Daoy (cell line): ENCODE results near the gene ZNF443. TPM values are rescaled to one million over a fixed set of nuclear protein-coding genes. Genes with fewer than 3 reads are reported as not detected.
A peak's percentile ranks its signal among the peaks of the same experiment; 100 is the strongest.
"Not testable (repeated sequence)": the region's sequence is repeated elsewhere in the genome, so short reads cannot be mapped to it uniquely, and the experiment has no call there.

Source experiments
- DNase-seq: peaks from one replicate; pipeline ENCODE4 v3.0.0-alpha.2; 2015; ENCODE audit warnings: low read depth
- total RNA-seq: library from RNA; depleted of rRNA; stranded (reverse); fragments of >200 nt; shearing (Covaris generic); gene quantifications from 2 replicates; pipeline ENCODE4 v1.2.3, GENCODE V29; 2014; rRNA removed

ZNF443 gene
- total RNA-seq, 1 experiment from 2014 or later = 4.5 TPM

DNA sequence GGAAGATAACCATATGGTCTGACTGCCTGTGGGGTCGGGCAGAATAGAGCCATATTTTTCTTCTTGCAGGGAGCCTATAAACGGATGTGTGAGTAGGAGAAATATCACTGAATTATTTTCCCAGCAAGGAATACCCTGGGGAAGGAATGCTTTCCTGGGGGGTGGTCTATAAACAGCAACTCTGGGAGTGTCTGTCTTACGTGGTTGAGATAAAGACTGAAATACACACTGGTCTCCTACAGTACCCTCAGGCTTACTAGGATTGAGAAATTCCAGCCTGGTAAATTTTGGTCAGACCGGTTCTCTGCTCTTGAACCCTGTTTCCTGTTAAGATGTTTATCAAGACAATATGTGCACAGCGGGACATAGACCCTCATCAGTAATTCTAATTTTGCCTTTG lies 23.5 kb downstream of the ZNF443 start:
- not testable (repeated sequence) for DNase-seq

DNA sequence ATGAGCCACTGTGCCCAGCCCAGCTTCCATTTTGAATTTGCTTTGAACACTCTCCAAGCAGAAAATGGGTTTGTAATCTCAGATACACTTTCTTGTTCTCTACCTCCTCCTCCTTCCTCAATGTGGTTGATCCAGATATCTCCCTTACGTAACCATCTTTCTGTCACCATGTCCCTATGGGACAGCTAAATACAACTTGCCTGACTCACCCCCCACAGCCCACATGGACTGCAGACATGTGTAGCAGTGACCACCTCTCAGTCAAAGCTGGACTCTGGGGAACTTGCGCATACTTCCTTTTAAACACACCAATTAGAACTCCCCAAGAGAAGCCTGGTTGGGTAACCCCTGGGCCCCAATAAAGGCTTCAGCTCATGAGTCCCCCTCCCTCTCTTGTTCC lies 28.9 kb downstream of the ZNF443 start:
- DNase-seq = no peak

DNA sequence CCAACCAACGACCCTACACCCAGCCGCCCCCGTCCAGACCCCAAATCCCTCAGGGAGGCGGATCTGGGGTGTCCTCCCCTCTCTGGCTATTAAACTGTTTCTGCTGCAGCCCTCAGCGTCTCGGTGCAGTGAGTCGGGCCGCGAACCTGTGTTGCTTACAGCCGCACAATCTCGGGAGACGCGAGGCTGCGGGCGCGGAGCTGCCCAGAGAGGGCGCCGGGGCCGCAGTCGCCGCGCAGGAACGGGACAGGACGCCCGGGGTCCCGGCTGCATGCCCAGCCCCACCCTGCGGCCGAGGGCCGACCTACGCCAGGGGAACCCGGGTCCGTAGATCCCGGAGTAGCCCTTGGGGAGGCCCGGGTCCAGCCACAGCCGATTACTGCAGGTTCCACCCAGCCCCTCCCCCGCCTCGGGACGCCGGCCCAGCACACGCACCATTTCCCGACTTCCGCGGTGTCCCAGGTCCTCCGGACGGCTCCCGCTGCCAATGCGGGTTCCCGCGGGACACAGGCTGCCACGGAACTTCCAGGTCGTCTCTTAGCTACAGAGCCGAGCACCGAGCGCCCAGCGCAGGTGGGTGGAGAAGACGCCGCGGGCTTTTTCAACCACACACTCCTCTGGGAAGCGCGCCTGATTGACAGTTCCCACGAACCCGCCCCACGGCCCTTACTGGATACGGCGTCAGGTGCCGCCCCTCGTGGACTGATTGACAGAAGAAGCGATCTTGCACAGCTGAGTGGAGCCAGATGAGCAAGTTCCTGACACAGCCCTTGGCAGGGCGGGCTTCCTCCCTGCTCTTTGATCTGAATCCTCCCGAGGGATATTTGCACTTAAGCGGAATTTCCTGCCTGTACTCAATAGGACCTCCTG lies 40.0 kb downstream of the ZNF443 start, which contains the start of gene ZNF799:
Gene ZNF799 (minus strand): TSS at position 639 of the 870 bp plus-strand sequence. CDS start 201 bp downstream, at position 438.
- DNase-seq = peak; percentile 98

DNA sequence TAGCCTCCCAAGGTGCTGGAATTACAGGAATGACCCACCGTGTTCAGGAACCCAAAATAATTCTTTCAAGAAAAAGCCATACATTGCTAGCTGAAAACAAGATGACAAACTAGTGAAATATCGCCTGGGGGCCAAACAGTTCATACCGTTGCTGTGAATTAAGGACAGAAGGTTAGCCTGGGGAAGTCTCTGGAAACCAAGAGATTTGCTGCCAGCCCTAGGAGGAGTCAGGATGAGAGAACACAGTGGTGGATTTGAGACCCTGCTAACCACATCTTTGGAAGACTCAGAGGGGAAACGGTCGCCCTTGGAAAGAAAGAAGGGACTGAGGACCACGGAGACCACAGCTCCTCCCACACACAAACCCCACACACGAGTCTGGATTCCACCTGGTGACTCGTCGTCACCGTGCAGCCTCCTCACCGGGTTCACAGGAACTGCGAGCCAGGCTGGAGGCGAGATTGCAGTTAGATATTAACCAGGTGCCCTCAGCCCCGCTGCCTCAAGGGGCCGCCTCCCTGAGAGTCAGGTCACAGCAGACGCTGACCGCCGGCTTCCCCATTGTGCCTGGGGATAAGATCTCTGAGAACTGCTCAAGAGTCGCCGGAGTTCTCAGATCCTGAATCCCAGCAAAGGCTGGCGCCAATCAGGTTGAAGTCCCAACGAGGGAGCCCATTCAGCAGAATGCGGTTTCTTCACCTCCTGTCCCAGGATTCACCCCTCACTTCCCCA lies 40.8 kb downstream of the ZNF443 start:
- DNase-seq = peak; percentile 9

DNA sequence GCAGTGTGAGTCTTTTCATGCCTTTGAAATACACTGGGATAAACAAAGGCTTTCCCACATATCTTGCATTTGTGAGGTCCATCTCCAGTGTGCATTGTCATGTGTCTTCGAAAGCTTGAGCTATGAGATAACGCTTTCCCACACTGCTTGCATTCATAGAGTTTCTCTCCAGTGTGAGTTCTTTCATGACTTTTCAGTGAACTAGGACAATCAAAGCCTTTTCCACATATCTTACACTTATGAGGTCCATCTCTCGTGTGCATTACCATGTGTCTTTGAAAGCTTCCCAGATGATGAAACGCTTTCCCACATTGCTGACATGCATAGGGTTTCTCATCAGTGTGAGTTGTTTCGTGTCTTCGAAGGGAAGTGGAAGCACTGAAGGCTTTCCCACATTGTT lies 49.7 kb downstream of the ZNF443 start:
- DNase-seq = not testable (repeated sequence)

DNA sequence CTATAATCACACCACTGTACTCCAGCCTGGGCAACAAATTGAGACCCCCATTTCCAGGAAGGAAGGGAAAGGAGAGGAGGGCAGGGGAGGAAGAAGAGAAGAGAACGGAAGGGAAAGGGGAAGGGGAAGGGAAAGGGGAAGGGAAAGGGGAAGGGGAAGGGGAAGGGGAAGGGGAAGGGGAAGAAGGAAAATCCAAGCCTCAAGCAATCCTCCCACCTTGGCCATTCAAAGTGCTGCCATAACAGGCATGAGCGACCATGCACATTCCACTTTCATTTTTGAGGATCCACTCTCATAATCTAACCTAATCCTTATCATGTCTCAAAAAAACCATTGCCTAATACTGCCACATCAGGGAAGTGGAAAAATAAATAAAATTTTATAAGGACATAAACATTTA lies 54.5 kb downstream of the ZNF443 start:
- not testable (repeated sequence) for DNase-seq

DNA sequence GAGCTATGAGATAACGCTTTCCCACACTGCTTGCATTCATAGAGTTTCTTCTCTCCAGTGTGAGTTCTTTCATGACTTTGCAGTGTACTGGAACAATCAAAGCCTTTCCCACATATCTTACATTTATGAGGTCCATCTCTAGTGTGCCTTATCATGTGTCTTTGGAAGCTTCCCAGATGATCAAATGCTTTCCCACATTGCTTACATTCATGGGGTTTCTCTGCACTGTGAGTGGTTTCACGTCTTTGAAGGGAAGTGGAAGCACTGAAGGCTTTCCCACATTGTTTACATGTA lies 60.4 kb downstream of the ZNF443 start:
- no peak for DNase-seq

DNA sequence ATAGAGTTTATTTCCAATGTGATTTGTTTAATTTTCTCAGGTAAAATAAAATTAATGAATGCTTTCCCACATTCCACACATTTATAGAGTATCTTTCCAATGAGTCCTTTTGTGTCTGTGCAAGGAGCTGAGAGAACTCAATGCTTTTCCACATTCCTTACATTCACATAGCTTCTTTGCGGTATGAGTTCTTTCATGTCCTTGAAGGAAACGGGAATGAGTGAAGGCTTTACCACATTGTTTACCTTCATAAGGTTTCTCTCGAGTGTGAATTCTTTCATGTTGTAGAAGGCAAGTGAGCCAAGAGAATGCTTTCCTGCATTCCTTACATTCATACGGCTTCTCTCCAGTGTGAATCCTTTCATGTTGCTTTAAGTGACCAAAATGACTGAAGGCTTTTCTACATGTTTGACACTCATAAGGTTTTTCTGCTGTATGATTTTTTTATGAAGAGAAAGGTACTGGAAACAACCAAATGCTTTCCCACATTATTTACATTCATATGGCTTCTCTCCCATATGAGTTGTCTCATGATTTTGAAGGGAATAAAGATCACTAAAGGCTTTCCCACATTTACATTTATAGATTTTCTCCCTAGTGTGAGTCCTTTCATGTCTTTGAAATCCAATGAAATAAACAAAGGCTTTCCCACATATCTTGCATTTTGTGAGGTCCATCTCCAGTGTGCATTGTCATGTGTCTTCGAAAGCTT lies 60.9 kb downstream of the ZNF443 start:
- DNase-seq = no peak

Other genes starting within 250 kb of the ZNF443 start
- gene ZNF44, start 146.1 kb downstream of the ZNF443 start, total RNA-seq = 5.8 and 8.4 TPM in 2 replicates
- 0.91 and 0.95 TPM in 2 replicates for gene ZNF563, start 107.4 kb downstream of the ZNF443 start, total RNA-seq
- 0.63 and 1.2 TPM in 2 replicates for gene ZNF442, start 75.3 kb downstream of the ZNF443 start, total RNA-seq
- gene ZNF799, start 39.8 kb downstream of the ZNF443 start, total RNA-seq = 1.9 and 2.0 TPM in 2 replicates
- 0.27 and 0.80 TPM in 2 replicates for gene ZNF709, start 43.8 kb upstream of the ZNF443 start, total RNA-seq
- gene ZNF564, start 110.5 kb upstream of the ZNF443 start, total RNA-seq = 3.1 and 6.5 TPM in 2 replicates
- 3.5 and 4.5 TPM in 2 replicates for gene ZNF490, start 169.8 kb upstream of the ZNF443 start, total RNA-seq
- gene ZNF791, start 169.9 kb upstream of the ZNF443 start, total RNA-seq = 9.0 and 11.9 TPM in 2 replicates
- gene MAN2B1, start 225.7 kb upstream of the ZNF443 start, total RNA-seq = 18.0 and 20.7 TPM in 2 replicates
- 9.0 and 10.6 TPM in 2 replicates for gene WDR83, start 225.8 kb upstream of the ZNF443 start, total RNA-seq
- 105 and 132 TPM in 2 replicates for gene DHPS, start 240.9 kb upstream of the ZNF443 start, total RNA-seq
- gene GNG14, start 247.0 kb upstream of the ZNF443 start, total RNA-seq = not detected in 2 replicates